Measurements from ENCODE around the gene PIP5K1C.

The PIP5K1C gene

GRCh38 chr19:3660493-3661219 is 39.6 kb downstream of the PIP5K1C start:
- H3K4me3 ChIP-seq (ENCODE audit: low read depth in 1 of 2, low read length in 2 of 2): no peak overlapping the region
- H3K4me1 ChIP-seq (ENCODE audit: control insufficient read depth in 1 of 2, insufficient read depth in 2 of 2, low read length in 2 of 2): peaks cover 0 to 2% of the 10 kb centered on the region in 2 donors
- H3K27me3 ChIP-seq (ENCODE audit: control insufficient read depth in 1 of 2, insufficient read depth in 2 of 2, low read length in 2 of 2): no peaks in the 10 kb centered on the region
- H3K27ac ChIP-seq (ENCODE audit: low read depth, low read length): no peak overlapping the region
- H3K9me3 ChIP-seq (ENCODE audit: control insufficient read depth in 1 of 2, low read length in 2 of 2): no peaks in the 10 kb centered on the region
- H3K9ac ChIP-seq (ENCODE audit: low read depth in 1 of 2, low read length in 2 of 2): no peak overlapping the region
- peaks cover 5 to 61% of the 10 kb centered on the region in 2 donors for H3K36me3 ChIP-seq (ENCODE audit: control insufficient read depth in 1 of 2, insufficient read depth in 2 of 2, low read length in 2 of 2)

- no peaks in the 10 kb centered on the region for H3K27me3 ChIP-seq (ENCODE audit: control insufficient read depth in 1 of 2, insufficient read depth in 2 of 2, low read length in 2 of 2)
- H3K9me3 ChIP-seq (ENCODE audit: control insufficient read depth in 1 of 2, low read length in 2 of 2): no peaks in the 10 kb centered on the region
- H3K36me3 ChIP-seq (ENCODE audit: control insufficient read depth in 1 of 2, insufficient read depth in 2 of 2, low read length in 2 of 2): peaks cover 5 to 57% of the 10 kb centered on the region in 2 donors
- no peak overlapping the region for H3K9ac ChIP-seq (ENCODE audit: low read depth in 1 of 2, low read length in 2 of 2)
- no peaks in the 10 kb centered on the region for H3K4me1 ChIP-seq (ENCODE audit: control insufficient read depth in 1 of 2, insufficient read depth in 2 of 2, low read length in 2 of 2)
- no peak overlapping the region for H3K4me3 ChIP-seq (ENCODE audit: low read depth in 1 of 2, low read length in 2 of 2)
- no peak overlapping the region for H3K27ac ChIP-seq (ENCODE audit: low read depth, low read length)
Observed at GRCh38 chr19:3659746-3660112, 40.5 kb downstream of the PIP5K1C start.

- no peaks in the 10 kb centered on the region for H3K9me3 ChIP-seq (ENCODE audit: control insufficient read depth in 1 of 2, low read length in 2 of 2)
- H3K9ac ChIP-seq (ENCODE audit: low read depth in 1 of 2, low read length in 2 of 2): no peak overlapping the region
- peaks cover 5 to 51% of the 10 kb centered on the region in 2 donors for H3K36me3 ChIP-seq (ENCODE audit: control insufficient read depth in 1 of 2, insufficient read depth in 2 of 2, low read length in 2 of 2)
- H3K27me3 ChIP-seq (ENCODE audit: control insufficient read depth in 1 of 2, insufficient read depth in 2 of 2, low read length in 2 of 2): no peaks in the 10 kb centered on the region
- no peak overlapping the region for H3K27ac ChIP-seq (ENCODE audit: low read depth, low read length)
- H3K4me1 ChIP-seq (ENCODE audit: control insufficient read depth in 1 of 2, insufficient read depth in 2 of 2, low read length in 2 of 2): no peaks in the 10 kb centered on the region
- no peak overlapping the region for H3K4me3 ChIP-seq (ENCODE audit: low read depth in 1 of 2, low read length in 2 of 2)
Observed at GRCh38 chr19:3658870-3659745, 41.2 kb downstream of the PIP5K1C start.

GRCh38 chr19:3658004-3658869 is 42.0 kb downstream of the PIP5K1C start:
- no peak overlapping the region for H3K27ac ChIP-seq (ENCODE audit: low read depth, low read length)
- no peak overlapping the region for H3K4me3 ChIP-seq (ENCODE audit: low read depth in 1 of 2, low read length in 2 of 2)
- no peaks in the 10 kb centered on the region for H3K27me3 ChIP-seq (ENCODE audit: control insufficient read depth in 1 of 2, insufficient read depth in 2 of 2, low read length in 2 of 2)
- no peaks in the 10 kb centered on the region for H3K9me3 ChIP-seq (ENCODE audit: control insufficient read depth in 1 of 2, low read length in 2 of 2)
- peaks cover 5 to 48% of the 10 kb centered on the region in 2 donors for H3K36me3 ChIP-seq (ENCODE audit: control insufficient read depth in 1 of 2, insufficient read depth in 2 of 2, low read length in 2 of 2)
- no peaks in the 10 kb centered on the region for H3K4me1 ChIP-seq (ENCODE audit: control insufficient read depth in 1 of 2, insufficient read depth in 2 of 2, low read length in 2 of 2)
- H3K9ac ChIP-seq (ENCODE audit: low read depth in 1 of 2, low read length in 2 of 2): no peak overlapping the region

- Histone ChIP-seq H3K9ac (ENCODE audit: low read depth in 1 of 2, low read length in 2 of 2) (no peak overlapping the region), H3K4me1 (ENCODE audit: control insufficient read depth in 1 of 2, insufficient read depth in 2 of 2, low read length in 2 of 2) (no peaks in the 10 kb centered on the region), H3K9me3 (ENCODE audit: control insufficient read depth in 1 of 2, low read length in 2 of 2) (no peaks in the 10 kb centered on the region), H3K27ac (ENCODE audit: low read depth, low read length) (no peak overlapping the region), H3K27me3 (ENCODE audit: control insufficient read depth in 1 of 2, insufficient read depth in 2 of 2, low read length in 2 of 2) (no peaks in the 10 kb centered on the region), H3K4me3 (ENCODE audit: low read depth in 1 of 2, low read length in 2 of 2) (no peak overlapping the region), H3K36me3 (ENCODE audit: control insufficient read depth in 1 of 2, insufficient read depth in 2 of 2, low read length in 2 of 2) (peaks cover 12 to 57% of the 10 kb centered on the region in 2 donors)
Observed at GRCh38 chr19:3657395-3657769, 42.9 kb downstream of the PIP5K1C start.

GRCh38 chr19:3656747-3657394 is 43.4 kb downstream of the PIP5K1C start:
- H3K9me3 ChIP-seq (ENCODE audit: control insufficient read depth in 1 of 2, low read length in 2 of 2): no peaks in the 10 kb centered on the region
- no peaks in the 10 kb centered on the region for H3K4me1 ChIP-seq (ENCODE audit: control insufficient read depth in 1 of 2, insufficient read depth in 2 of 2, low read length in 2 of 2)
- H3K36me3 ChIP-seq (ENCODE audit: control insufficient read depth in 1 of 2, insufficient read depth in 2 of 2, low read length in 2 of 2): peaks cover 15 to 62% of the 10 kb centered on the region in 2 donors
- H3K27ac ChIP-seq (ENCODE audit: low read depth, low read length): no peak overlapping the region
- no peaks in the 10 kb centered on the region for H3K27me3 ChIP-seq (ENCODE audit: control insufficient read depth in 1 of 2, insufficient read depth in 2 of 2, low read length in 2 of 2)
- H3K4me3 ChIP-seq (ENCODE audit: low read depth in 1 of 2, low read length in 2 of 2): no peak overlapping the region
- no peak overlapping the region for H3K9ac ChIP-seq (ENCODE audit: low read depth in 1 of 2, low read length in 2 of 2)

- H3K36me3 ChIP-seq (ENCODE audit: control insufficient read depth in 1 of 2, insufficient read depth in 2 of 2, low read length in 2 of 2): peaks cover 15 to 61% of the 10 kb centered on the region in 2 donors
- no peak overlapping the region for H3K9ac ChIP-seq (ENCODE audit: low read depth in 1 of 2, low read length in 2 of 2)
Observed at GRCh38 chr19:3656073-3656746, 44.1 kb downstream of the PIP5K1C start.

GRCh38 chr19:3655402-3656072 is 44.7 kb downstream of the PIP5K1C start:
- H3K27me3 ChIP-seq (ENCODE audit: control insufficient read depth in 1 of 2, insufficient read depth in 2 of 2, low read length in 2 of 2): no peaks in the 10 kb centered on the region
- no peak overlapping the region for H3K4me3 ChIP-seq (ENCODE audit: low read depth in 1 of 2, low read length in 2 of 2)
- no peaks in the 10 kb centered on the region for H3K9me3 ChIP-seq (ENCODE audit: control insufficient read depth in 1 of 2, low read length in 2 of 2)
- H3K36me3 ChIP-seq (ENCODE audit: control insufficient read depth in 1 of 2, insufficient read depth in 2 of 2, low read length in 2 of 2): peaks cover 15 to 60% of the 10 kb centered on the region in 2 donors
- H3K9ac ChIP-seq (ENCODE audit: low read depth in 1 of 2, low read length in 2 of 2): no peak overlapping the region
- H3K4me1 ChIP-seq (ENCODE audit: control insufficient read depth in 1 of 2, insufficient read depth in 2 of 2, low read length in 2 of 2): no peaks in the 10 kb centered on the region
- no peak overlapping the region for H3K27ac ChIP-seq (ENCODE audit: low read depth, low read length)

More at GRCh38 chr19:3656073-3656746, 44.1 kb downstream of the PIP5K1C start:
- H3K4me1 ChIP-seq (ENCODE audit: control insufficient read depth in 1 of 2, insufficient read depth in 2 of 2, low read length in 2 of 2): no peaks in the 10 kb centered on the region
- H3K9me3 ChIP-seq (ENCODE audit: control insufficient read depth in 1 of 2, low read length in 2 of 2): no peaks in the 10 kb centered on the region
- H3K27ac ChIP-seq (ENCODE audit: low read depth, low read length): no peak overlapping the region
- no peak overlapping the region for H3K4me3 ChIP-seq (ENCODE audit: low read depth in 1 of 2, low read length in 2 of 2)
- no peaks in the 10 kb centered on the region for H3K27me3 ChIP-seq (ENCODE audit: control insufficient read depth in 1 of 2, insufficient read depth in 2 of 2, low read length in 2 of 2)

All from duodenal mucosa (tissue), 2 donors.